GM23338 (cell line): ENCODE measurements around the gene COG2. TPM values are rescaled to one million over a fixed set of nuclear protein-coding genes. Genes with fewer than 3 reads are reported as not detected.
"Not testable (repeated sequence)": the region's sequence is repeated elsewhere in the genome, so short reads cannot be mapped to it uniquely, and the experiment has no call there.

ENCODE experiments used
- ATAC-seq: fragments of 200-7000 bp; cut with Tn5 transposase; 3 replicates; pipeline ENCODE4 v1.9.1; 2020
- DNase-seq: peaks from one replicate; pipeline ENCODE4 v3.0.0-alpha.2; 2015; ENCODE audit warnings: low spot score
- H2AFZ ChIP-seq: fragments of 200-600 bp; sonication (generic); 2 replicates; pipeline ENCODE4 v1.8.0; 2016; ENCODE audit warnings: antibody characterized with exemption, mild to moderate bottlenecking, moderate library complexity
- H3F3A ChIP-seq: fragments of 200-600 bp; sonication (generic); replicated peaks from 2 replicates; pipeline ENCODE4 v1.8.0; 2017; ENCODE audit warnings: antibody characterized with exemption, mixed run types, low read depth
- H3K27ac ChIP-seq: fragments of 200-600 bp; sonication (generic); 2 replicates; pipeline ENCODE4 v1.6.1; 2016; ENCODE audit warnings: low read depth
- H3K27me3 ChIP-seq: fragments of 200-600 bp; sonication (generic); 2 replicates; pipeline ENCODE4 v1.8.0; 2016; ENCODE audit warnings: mild to moderate bottlenecking, mixed run types, moderate library complexity; ENCODE audit not compliant: insufficient read depth
- H3K36me3 ChIP-seq: fragments of 200-600 bp; sonication (generic); 2 replicates; pipeline ENCODE4 v1.8.0; 2016; ENCODE audit warnings: mild to moderate bottlenecking; ENCODE audit not compliant: insufficient read depth
- H3K4me1 ChIP-seq: fragments of 200-600 bp; sonication (generic); 2 replicates; pipeline ENCODE4 v1.8.0; 2016; ENCODE audit warnings: mild to moderate bottlenecking, moderate library complexity; ENCODE audit not compliant: insufficient read depth
- H3K4me2 ChIP-seq: fragments of 200-600 bp; sonication (generic); 2 replicates; pipeline ENCODE4 v1.7.1; 2017; ENCODE audit warnings: mixed run types
- H3K4me3 ChIP-seq: fragments of 200-600 bp; sonication (generic); 2 replicates; pipeline ENCODE4 v1.6.1; 2016; ENCODE audit warnings: mixed run types
- H3K79me2 ChIP-seq: fragments of 200-600 bp; sonication (generic); replicated peaks from 2 replicates; pipeline ENCODE4 v1.8.0; 2017; ENCODE audit warnings: mild to moderate bottlenecking; ENCODE audit not compliant: insufficient read depth
- H3K9me2 ChIP-seq: fragments of 200-600 bp; sonication (generic); 2 replicates; pipeline ENCODE4 v1.8.0; 2017; ENCODE audit not compliant: insufficient read depth
- H4K20me1 ChIP-seq: fragments of 200-600 bp; sonication (generic); replicated peaks from 2 replicates; pipeline ENCODE4 v1.8.0; 2017; ENCODE audit warnings: mild to moderate bottlenecking; ENCODE audit not compliant: insufficient read depth
- H3K27ac Mint-ChIP-seq: 2 replicates; pipeline ENCODE4 v1.8.0; 2020; ENCODE audit warnings: inconsistent platforms, mild to moderate bottlenecking, moderate library complexity, mixed read lengths
- H3K27me3 Mint-ChIP-seq: 3 replicates; pipeline ENCODE4 v1.8.0; 2022; ENCODE audit warnings: low read depth, mild to moderate bottlenecking, moderate library complexity, mixed read lengths, inconsistent platforms; ENCODE audit not compliant: insufficient read depth, poor library complexity
- H3K36me3 Mint-ChIP-seq: 3 replicates; pipeline ENCODE4 v1.8.0; 2021; ENCODE audit warnings: low read depth, mild to moderate bottlenecking, inconsistent platforms, moderate library complexity, mixed read lengths
- H3K4me1 Mint-ChIP-seq: 3 replicates; pipeline ENCODE4 v1.8.0; 2020; ENCODE audit warnings: mild to moderate bottlenecking, inconsistent platforms, mixed read lengths
- H3K4me3 Mint-ChIP-seq: 3 replicates; pipeline ENCODE4 v1.8.0; 2021; ENCODE audit warnings: moderate library complexity, mild to moderate bottlenecking, inconsistent platforms, mixed read lengths
- H3K9me3 Mint-ChIP-seq: 3 replicates; pipeline ENCODE4 v1.8.0; 2020; ENCODE audit warnings: moderate library complexity, mild to moderate bottlenecking, inconsistent platforms, mixed read lengths
- EZH2 ChIP-seq: fragments of 200-600 bp; sonication (generic); IDR thresholded peaks from one replicate; pipeline ENCODE4 v1.8.0; 2017; ENCODE audit warnings: antibody characterized with exemption, mild to moderate bottlenecking, low read depth; ENCODE audit not compliant: unreplicated experiment
- EZH2phosphoT487 ChIP-seq: fragments of 200-600 bp; sonication (generic); IDR thresholded peaks from one replicate; pipeline ENCODE4 v1.8.1; 2018; ENCODE audit warnings: antibody characterized with exemption; ENCODE audit not compliant: unreplicated experiment
- polyA plus RNA-seq: library from polyadenylated mRNA; unstranded; fragments of >200 nt; fragmentation: Nextera tagmentation; extraction: Ambion mirVana; gene quantifications from 2 replicates; pipeline ENCODE4 v1.2.1, GENCODE V29; 2016
- total RNA-seq: library from RNA; depleted of rRNA; stranded (reverse); fragments of >200 nt; shearing (Covaris generic); gene quantifications from 2 replicates; pipeline ENCODE4 v1.2.3, GENCODE V29; 2014
- TF ChIP-seq, protein P1 (sequence below), 2 experiments: fragments of 200-600 bp in 1 of 2; sonication (generic) in 1 of 2; conservative IDR thresholded peaks; 2 replicates each; pipeline versions ENCODE4 v1.5.1 to v1.6.1; 2016 to 2017; ENCODE audit warnings: antibody characterized with exemption in 2 of 2, low read depth in 2 of 2, mild to moderate bottlenecking in 2 of 2, moderate library complexity in 1 of 2

Gene COG2
- total and polyA plus RNA-seq, 2 experiments from 2014 or later: 35.8 to 38.5 TPM

DNA sequence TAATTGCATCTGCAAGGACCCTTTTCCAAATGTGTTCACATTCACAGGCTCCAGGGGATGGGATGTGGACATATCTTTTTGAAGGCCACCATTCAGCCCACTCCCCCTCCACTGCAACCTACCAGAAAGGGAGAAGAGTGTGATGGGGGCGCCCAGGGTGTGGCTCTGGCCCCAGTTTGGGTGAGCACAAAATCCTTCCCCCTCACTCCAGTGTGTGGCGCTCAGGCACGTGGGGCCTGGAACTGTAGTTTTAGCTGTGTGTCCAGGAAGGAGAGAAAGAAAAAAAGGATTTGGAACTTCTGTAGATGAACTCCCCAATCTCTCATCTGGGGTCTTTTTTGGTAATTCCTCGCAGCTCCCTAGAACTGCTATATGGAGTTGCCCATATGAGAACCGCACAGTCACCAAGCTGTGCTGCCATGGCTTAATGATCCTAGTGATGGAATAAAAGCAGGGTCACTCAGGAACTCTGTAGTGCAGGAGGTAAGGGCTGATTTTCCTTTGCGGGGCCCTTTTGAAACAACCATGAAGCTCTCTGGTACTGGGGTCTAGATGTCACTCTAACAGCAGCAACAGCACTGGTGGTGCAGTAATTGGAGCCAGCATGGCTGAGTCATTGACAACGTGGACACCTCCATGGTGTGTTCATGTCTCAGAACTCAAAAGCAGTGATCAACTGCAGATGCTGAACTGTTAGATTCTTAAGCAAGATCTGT lies 54.6 kb downstream of the COG2 start:
- Histone ChIP-seq H3K4me1 (no peaks in the 10 kb centered on the region), H2AFZ (no peak overlapping the region), H3K36me3 (peaks cover 11% of the 10 kb centered on the region), H3K27me3 (no peaks in the 10 kb centered on the region), H3K4me2 (no peak overlapping the region), H3K79me2 (no peaks in the 10 kb centered on the region), H3K4me3 (no peak overlapping the region), H3K27ac (no peak overlapping the region), H4K20me1 (no peaks in the 10 kb centered on the region), H3F3A (no peaks in the 10 kb centered on the region), H3K9me2 (no peaks in the 10 kb centered on the region)
- H3K4me1 Mint-ChIP-seq: peaks cover 7% of the 10 kb centered on the region
- no peak overlapping the region for H3K27ac Mint-ChIP-seq
- TF ChIP-seq EZH2: no peak
- TF ChIP-seq, protein P1, sequence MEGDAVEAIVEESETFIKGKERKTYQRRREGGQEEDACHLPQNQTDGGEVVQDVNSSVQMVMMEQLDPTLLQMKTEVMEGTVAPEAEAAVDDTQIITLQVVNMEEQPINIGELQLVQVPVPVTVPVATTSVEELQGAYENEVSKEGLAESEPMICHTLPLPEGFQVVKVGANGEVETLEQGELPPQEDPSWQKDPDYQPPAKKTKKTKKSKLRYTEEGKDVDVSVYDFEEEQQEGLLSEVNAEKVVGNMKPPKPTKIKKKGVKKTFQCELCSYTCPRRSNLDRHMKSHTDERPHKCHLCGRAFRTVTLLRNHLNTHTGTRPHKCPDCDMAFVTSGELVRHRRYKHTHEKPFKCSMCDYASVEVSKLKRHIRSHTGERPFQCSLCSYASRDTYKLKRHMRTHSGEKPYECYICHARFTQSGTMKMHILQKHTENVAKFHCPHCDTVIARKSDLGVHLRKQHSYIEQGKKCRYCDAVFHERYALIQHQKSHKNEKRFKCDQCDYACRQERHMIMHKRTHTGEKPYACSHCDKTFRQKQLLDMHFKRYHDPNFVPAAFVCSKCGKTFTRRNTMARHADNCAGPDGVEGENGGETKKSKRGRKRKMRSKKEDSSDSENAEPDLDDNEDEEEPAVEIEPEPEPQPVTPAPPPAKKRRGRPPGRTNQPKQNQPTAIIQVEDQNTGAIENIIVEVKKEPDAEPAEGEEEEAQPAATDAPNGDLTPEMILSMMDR (conservative IDR thresholded peaks at IDR 0.05; ENCODE audit: low read depth in 2 of 2): peak in 1 of 2 experiments; percentile 41; a peak in 2 of 4 replicates
- no peak overlapping the region for H3K4me3 Mint-ChIP-seq
- H3K9me3 Mint-ChIP-seq: no peaks in the 10 kb centered on the region
- ATAC-seq (peak; percentile 41), DNase-seq (no peak)
- H3K36me3 Mint-ChIP-seq: peaks cover 19% of the 10 kb centered on the region
- H3K27me3 Mint-ChIP-seq: peaks cover 2% of the 10 kb centered on the region

DNA sequence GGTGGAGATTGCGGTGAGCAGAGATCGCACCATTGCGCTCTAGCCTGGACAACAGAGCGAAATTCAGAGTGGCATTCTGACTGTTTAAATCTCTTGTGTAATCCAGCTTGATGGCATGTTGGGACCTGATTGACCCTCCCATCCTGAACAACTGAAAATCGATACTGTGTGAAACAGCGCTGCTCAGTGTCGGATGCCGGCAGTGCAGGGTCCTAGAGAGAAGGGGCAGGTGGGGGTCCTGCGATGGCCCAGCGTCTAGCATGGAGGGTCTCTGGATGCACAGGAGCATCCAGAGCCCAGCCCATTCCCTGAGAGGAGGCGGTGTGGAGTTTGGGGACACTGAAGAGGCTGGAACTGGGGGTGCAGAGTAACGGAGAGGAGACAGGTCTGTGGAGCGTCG lies 55.8 kb downstream of the COG2 start:
- Histone ChIP-seq H3K27ac (no peak overlapping the region), H4K20me1 (no peaks in the 10 kb centered on the region), H3K9me2 (no peaks in the 10 kb centered on the region), H3K27me3 (no peaks in the 10 kb centered on the region), H3K36me3 (peaks cover 4% of the 10 kb centered on the region; the same call in 1 of the 2 replicates), H2AFZ (no peak overlapping the region), H3K4me3 (no peak overlapping the region), H3K4me2 (no peak overlapping the region), H3K79me2 (no peaks in the 10 kb centered on the region), H3F3A (no peaks in the 10 kb centered on the region), H3K4me1 (no peaks in the 10 kb centered on the region)
- H3K9me3 Mint-ChIP-seq: no peaks in the 10 kb centered on the region
- H3K4me1 Mint-ChIP-seq: peaks cover 14% of the 10 kb centered on the region
- TF ChIP-seq, protein P1 (conservative IDR thresholded peaks at IDR 0.05; ENCODE audit: low read depth in 2 of 2): peak; percentile 57 to 70
- TF ChIP-seq EZH2phosphoT487: no peak
- ATAC-seq (peak; percentile 66), DNase-seq (peak; percentile 72)
- peaks cover 9% of the 10 kb centered on the region for H3K36me3 Mint-ChIP-seq
- peaks cover 2% of the 10 kb centered on the region for H3K27me3 Mint-ChIP-seq
- H3K4me3 Mint-ChIP-seq: no peak overlapping the region
- no peak overlapping the region for H3K27ac Mint-ChIP-seq

DNA sequence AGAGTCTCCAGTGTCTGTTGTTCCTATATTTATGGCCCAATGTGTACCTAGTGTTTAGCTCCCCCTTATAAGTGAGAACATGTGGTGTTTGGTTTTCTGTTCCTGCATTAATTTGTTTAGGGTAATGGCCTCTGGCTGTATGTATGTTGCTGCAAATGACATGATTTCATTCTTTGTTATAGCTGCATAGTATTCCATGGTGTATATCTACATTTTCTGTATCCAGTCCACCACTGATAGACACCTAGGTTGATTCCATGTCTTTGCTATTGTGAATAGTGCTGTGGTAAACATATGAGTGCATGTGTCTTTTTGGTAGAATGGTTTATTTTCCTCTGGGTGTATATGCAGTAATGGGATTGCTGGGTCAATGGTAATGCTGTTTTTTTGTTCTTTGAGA lies 56.7 kb downstream of the COG2 start:
- H3K4me1 Mint-ChIP-seq: peaks cover 14% of the 10 kb centered on the region
- H3K9me3 Mint-ChIP-seq, H3K9me2 ChIP-seq, H3K36me3 ChIP-seq, H3K27me3 Mint-ChIP-seq, H3K4me2 ChIP-seq, H3K27ac Mint-ChIP-seq, H3K36me3 Mint-ChIP-seq, H3K4me1 ChIP-seq, H3F3A ChIP-seq, DNase-seq, H3K27ac ChIP-seq, H4K20me1 ChIP-seq, H2AFZ ChIP-seq, H3K4me3 ChIP-seq, ATAC-seq, H3K27me3 ChIP-seq, H3K79me2 ChIP-seq, H3K4me3 Mint-ChIP-seq: not testable (repeated sequence)
